NCI-H1105 treated with DMSO at 0.1 percent for 48 hours (cell line): ENCODE data around the gene ARHGAP35.
"Not testable (repeated sequence)": the region's sequence is repeated elsewhere in the genome, so short reads cannot be mapped to it uniquely, and the experiment has no call there.

Source experiments
- DNase-seq: peaks from one replicate; lab custom pipeline; 2025; lab: John Stamatoyannopoulos, UW

ARHGAP35 gene

DNA sequence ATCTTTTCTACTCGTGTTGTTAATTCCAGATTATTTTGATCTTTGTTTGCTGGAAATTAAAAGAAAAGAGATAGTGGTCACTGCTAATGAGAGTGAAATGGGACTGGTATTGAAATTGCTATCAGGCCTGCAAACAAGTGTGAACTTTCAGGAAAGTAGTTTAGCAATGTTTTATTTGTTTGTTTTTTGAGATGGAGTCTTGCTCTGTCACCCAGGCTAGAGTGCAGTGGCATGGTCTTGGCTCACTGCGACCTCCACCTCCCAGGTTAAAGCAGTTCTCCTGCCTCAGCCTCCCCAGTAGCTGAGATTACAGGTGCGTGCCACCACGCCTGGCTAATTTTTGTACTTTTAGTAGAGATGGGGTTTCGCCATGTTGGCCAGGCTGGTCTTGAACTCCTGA, 10.4 kb downstream of the ARHGAP35 start:
- not testable (repeated sequence) for DNase-seq

DNA sequence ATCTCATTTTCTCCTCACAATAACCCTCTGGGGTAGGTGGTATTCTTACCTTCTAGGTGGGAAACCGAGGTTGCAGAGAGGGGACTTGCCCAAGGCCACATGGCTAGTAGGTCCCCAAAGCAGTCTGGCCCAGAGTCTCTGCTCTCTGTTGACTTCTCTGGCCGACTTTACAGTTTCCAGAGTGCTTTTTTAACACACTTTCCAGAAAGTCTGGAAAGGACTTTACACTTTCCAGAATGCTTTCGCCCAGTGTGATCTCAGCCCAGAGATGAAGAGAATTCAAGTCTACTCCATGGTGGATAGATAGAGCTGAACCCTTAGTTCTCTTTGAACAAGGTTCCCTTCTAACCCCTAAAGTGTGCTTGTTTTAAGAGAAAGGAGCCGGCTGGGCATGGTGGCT, 12.2 kb downstream of the ARHGAP35 start:
- no peak for DNase-seq

DNA sequence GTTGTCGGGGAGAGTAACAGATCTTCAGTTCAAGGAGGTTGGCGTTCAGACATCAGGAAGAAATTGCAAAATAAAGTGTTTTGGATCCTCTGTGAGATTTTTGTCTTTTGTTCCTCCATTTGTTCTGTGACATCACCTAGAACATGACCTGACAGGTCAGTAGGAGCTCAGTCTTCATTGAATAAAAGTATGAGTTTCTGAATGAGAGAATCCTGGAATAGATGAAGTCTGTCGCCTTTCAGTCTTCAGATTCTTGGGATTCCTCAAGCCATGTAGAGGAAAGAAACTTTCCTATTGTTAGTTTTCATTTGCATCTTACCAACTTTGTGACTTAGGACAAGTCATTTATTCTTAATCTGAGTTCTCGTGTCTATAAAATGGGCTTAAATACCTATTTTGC, 14.4 kb downstream of the ARHGAP35 start:
- no peak for DNase-seq

DNA sequence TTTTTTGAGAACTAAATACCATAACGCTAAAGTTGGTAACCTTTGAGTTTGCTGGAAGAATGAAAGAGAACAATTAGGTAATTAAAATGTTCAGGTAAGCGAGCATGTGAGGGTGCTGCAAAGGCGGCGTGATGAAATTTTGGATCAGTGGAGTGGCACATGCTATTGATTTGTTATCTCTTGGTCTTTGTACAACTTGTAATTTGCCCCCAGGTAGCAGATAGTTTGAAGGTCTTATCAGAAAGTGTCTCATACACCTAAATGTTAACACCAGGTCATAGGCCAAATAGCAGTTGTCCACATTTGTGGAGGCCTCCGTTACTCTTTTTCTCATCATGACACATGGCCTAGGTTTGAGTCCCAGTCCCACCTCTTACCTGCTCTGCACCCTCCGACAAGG, 14.9 kb downstream of the ARHGAP35 start:
- DNase-seq: no peak

DNA sequence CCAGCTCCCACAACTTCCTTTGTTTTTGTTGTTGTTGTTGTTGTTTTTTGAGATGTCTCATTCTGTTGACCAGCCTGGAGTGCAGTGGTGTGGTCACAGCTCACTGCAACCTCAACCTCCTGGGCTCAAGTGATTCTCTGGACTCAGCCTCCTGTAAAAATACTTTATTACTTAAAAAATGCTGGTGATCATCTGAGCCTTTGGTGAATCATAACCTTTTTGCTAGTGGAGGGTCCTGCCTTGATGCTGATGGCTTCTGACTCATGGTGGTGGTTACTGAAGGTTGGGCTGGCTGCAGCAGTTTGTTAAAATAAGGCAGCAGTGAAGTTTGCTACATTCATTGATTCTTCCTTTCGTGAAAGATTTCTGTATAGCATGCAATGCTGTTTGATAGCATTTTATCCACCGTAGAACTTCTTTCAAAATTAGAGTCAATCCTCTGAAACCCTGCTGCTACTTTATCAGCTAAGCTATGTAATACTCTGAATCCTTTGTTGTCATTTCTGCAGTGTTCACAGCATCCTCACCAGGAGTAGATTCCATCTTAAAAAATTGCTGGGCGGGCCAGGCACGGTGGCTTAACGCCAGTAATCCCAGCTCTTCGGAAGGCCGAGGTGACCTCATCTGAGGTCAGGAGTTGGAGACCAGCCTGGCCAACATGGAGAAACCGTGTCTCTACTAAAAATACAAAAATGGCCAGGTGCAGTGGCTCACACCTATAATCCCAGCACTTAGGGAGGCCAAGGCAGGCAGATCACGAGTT, 18.0 kb downstream of the ARHGAP35 start:
- DNase-seq: no peak

DNA sequence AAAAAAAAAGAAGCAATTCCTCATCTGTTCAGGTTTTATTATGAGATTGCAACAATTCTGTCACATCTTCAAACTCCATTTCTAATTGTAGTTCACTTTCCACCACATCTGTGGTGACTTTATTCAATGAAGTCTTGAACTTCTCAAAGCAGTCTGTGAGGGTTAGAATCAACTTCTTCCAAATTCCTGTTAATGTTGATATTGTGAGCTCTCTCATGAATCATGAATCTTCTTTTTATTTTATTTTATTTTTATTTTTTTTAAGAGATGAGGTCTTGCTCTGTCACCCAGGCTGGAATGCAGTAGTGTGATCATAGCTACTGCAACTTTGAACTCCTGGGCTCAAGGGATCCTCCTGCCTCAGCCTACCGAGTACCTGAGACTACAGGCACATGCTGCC, 19.6 kb downstream of the ARHGAP35 start:
- no peak for DNase-seq

DNA sequence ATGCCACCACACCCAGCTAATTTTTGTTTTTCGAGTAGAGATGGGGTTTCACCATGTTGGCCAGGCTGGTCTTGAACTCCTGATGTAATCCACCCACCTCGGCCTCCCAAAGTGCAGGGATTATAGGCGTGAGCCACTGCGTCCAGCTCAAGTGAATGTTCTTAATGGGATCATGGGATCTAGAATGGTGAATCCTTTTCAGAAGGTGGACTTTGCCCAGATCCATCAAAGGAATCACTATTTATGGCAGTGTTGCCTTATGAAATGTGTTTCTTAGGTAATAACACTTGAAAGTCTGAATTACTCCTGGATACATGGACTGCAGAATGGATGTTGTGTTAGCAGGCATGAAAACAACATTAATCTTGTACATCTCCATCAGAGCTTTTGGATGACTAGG, 20.3 kb downstream of the ARHGAP35 start:
- no peak for DNase-seq

DNA sequence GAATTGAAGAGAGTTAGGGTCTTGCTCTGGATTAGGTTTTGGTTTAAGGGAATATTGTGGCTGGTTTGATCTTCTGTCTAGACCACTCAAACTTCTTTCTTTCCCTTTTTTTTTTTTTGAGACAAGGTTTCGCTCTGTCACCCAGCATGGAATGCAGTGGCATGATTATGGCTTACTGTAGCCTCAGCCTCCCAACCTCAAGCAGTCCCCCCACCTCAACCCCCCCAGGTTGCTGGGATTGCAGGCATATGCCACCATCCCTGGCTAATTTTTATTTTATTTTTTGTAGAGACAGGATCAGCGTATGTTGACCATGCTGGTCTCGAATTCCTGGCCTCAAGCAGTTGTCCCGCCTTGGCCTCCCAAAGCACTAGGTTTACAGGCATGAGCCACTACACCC, 21.2 kb downstream of the ARHGAP35 start:
- no peak for DNase-seq

DNA sequence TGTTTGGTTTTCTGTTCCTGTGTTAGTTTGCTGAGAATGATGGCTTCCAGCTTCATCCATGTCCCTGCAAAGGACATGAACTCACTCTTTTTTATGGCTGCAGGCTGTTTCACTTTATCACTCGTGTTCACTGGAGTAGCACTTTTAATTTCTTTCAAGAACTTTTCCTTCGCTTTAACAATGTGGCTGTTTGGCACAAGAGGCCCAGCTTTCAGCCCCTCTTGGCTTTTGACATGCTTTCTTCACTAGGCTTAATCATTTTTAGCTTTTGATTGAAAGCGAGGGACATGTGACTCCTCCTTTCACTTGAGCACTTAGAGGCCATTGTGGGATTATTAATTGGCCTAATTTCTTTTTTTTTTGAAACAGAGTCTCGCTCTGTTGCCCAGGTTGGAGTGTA, 22.0 kb downstream of the ARHGAP35 start:
- not testable (repeated sequence) for DNase-seq

DNA sequence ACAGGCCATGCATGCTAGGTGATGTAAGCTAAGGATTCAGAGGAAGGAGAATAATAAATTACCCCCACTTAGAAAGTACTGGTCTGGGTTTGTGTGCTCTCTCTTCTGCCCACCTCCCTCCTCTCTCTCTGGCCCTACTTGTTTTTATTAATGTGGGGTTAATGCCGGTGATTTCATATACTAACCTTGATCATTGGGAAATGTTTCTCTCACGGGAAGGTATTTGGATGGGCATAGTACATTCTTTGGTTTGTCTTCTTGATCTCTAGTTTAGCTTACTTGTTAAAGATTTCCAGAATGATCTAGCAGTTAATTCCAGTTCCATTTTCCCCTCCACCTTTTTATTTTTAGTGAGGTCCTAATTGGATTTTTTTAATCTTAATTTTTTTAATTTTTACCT, 24.6 kb downstream of the ARHGAP35 start:
- DNase-seq: no peak

DNA sequence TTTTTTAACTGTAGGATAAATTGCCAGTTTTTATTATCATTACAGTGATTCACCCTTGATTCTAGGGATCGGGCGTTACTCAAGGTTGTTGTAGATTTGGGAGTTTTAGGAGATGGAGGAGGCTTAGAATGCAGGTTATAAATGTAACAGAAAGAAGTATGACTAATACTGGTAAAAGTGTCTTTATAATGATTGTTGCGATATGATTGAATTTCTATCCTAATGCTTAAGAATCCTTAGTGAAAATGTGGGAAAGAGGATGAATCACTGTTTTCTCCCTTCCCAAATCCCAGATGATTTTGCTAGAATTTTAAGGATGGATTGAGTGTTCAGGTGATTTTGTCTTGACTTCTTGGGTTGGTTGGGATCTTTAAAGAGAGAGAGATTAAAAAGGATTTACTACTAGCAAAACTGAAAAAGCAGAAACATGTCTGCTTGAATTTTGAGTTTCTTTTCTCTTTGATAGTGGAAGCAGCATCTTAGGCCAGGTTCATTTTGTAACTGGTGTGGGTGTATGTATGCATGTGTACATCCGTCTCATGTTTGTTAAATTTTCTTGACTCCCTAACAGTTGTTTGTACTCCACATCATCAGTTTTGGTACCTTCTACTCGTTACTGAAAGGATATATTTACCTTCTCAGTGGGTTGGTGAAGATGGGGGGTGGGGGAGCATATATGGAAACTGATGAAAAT, 25.9 kb downstream of the ARHGAP35 start:
- no peak for DNase-seq

DNA sequence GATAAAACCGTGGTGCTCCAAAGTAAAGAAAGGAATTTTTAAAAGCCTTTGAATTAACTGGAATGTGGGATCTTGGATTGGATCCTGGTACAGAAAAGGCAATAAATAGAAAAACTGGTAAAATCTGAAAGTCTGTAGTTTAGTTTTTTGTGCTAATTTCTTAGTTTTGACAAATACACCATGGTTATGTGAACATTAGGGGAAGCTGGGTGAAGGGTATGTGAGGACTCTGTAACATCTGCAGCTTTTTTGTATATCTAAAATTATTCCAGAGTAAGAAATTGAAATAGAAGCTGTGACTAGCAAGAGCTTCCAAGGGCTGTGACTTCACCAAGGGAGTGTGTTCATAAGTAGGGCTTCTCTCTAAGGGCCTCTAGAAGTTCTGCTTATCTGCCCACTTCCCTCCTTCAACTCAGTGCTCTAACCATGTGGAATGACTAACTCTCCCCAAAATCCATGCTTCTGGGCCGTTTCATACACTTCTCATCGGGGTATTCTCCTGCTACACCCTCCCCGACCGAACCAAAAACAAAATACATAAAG, 26.5 kb downstream of the ARHGAP35 start:
- DNase-seq: no peak

DNA sequence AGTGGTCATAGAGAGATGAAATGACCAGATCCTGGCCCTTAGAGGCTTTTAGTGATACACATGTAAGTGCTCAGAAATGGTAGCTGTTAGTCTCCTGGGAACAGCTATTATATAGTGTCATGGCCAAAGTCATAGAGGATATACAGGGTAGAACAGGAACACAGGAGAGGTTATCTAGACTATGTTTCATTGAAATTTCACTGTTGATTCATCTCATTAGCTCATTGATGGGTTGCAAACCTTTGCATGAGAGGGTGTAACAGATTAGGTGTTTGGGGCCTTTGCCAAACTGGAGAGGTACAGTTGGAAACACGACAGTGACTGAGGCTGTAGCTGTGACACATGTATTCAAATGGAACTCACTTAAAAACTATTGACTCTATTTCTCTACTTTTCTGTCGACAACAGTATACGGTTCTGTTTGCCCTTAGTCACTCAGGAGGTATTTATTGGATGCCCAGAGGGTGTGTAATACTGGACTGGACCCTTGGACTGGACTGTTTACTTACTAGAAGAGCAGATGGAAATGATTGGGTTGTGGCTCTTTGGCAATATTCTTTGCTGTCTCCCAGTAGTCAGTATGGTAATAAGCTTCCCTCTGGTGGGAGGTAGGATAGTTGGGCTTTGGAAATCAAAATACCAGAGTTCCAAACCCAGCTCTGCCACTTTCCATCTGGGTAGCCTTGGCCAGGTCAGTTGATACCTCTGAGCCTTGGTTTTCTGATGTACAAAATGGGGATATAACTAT, 29.8 kb downstream of the ARHGAP35 start:
- DNase-seq: no peak

DNA sequence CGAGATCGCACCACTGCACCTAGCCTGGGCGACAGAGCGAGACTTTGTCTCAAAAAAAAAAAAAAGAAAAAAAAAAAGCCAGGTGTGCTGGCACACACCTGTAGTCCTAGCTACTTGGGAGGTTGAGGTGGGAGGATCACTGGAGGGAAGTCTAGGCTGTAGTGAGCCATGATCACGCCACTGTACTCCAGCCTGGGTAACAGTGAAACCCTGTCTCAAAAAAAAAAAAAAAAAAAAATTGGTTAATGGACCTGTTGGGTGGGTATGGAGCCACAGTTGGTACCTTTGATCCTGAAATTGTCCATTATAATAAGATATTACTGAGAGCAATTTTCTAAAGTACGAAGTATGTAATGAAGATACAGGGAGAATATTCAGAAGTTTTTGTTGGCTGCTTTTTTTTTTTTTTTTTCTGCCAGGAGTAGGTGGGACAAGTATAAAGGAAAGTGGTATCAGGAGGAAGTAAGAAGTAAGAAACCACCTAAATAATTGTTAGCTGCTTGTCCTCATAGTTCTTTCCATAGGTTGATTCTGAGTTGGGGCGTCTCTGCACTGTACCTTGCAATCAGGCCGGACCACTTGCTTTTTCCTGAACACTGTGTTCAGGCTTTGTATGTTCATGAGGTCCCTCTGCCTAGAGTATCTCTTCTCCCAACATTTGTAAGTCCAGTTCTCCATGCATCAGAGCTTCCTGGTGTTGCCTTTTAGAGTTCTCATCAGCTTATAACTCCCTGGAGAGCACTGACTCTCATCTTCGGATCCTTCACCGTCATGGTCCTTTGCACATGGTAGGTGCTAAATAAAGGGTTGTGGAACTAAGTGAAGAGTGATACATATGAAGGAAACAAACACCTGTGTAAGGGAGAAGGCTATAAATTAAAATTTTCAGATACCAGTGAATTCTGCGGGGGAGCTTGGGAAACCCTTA, 31.7 kb downstream of the ARHGAP35 start:
- no peak for DNase-seq

DNA sequence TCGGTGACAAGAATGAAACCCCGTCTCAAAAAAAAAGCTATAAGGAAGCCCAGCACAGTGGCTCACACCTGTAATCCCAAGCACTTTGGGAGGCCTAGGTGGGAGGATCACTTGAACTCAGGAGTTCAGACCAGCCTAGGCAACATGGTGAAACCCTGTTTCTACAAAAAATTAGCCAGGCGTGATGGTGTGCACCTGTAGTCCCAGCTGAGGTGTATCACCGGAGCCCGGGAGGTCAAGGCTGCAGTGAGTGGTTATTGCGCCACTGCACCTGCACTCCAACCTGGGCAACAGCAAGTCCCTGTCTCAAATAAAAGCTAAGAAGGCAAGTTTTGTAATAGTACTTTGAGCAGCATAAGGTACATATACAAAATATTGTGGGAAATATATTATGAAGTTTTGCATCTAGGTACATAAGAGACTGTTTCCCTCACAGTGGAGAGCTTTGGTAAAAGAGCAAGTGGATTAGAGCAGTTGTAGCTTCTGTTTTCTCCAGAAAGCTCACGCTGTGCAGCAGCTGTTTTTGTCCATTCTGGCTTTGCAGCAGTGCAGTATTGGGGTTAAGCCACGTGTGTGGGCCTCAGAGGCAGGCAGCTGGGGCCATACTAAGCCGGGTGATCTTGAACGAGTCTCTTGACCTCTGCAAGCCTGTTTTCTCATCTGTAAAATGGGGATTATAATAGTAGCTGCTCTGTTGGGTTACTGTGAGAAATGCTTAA, 35.4 kb downstream of the ARHGAP35 start:
- DNase-seq: no peak

DNA sequence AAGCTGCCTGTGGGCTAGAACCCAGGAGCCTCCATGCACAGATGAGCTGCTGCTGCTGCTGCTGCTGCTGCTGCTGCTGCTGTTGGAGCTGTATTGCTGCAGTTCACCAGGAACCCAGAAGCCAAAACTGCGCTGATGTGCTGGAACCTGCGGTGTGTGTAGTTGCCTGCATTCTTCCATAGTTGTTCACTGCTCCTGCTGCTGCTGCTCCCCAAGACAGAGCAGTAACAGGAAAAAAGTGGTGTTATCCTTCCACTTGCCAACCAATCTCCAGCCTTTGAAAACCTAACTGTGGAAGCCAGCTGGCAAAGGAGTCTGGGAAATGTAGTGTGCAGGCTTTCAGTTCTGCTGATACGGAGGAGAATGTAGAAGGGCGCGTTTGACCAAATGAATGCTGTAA, 37.9 kb downstream of the ARHGAP35 start:
- no peak for DNase-seq

DNA sequence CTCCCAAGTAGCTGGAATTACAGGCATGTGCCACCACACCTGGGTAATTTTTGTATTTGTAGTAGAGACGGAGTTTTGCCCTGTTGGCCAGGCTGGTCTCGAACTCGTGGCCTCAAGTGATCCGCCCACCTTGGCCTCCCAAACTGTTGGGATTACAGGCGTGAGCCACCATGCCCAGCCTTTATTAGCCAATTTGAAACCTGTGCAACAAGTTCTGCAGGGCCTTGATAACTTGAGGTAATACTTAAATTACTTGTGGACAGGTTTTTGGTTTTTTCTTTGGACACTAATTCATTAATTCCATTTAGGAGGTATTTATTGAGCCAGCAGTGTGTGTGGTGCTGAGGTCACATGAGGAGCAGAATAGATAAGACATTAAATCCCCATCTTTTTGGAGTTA, 39.5 kb downstream of the ARHGAP35 start:
- no peak for DNase-seq

DNA sequence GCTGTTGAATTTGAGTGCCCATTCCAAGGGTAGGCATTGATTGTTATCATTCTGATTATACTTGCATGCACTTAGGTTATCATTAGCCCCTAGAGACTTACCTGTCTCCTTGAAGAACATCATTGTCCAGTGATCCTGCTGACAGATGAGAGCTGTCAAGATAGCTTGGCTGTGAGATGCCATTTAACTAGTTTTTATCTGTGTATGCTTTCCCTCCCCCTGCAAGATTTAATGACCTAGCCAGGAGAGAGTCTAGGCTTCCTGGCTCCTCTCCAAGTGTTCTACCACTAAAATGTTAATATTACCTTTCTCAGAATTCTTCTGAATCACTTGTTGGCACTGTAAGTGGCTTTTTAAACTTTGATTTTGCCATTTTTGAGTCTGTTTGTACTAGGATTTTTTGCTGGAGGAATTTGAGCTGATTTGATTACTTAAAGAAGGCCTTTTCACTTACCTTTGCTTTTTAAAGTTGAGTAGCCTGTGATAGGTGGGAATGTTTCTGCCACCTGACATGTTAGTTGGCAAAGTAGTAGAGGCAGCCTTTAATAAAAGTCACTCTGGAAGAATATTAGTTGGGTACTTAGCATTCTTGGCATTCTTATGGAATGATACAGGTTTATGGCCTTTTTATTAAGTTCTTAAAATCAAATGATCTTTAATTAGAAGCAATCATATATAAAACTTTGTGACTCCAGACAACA, 41.1 kb downstream of the ARHGAP35 start:
- DNase-seq: no peak

DNA sequence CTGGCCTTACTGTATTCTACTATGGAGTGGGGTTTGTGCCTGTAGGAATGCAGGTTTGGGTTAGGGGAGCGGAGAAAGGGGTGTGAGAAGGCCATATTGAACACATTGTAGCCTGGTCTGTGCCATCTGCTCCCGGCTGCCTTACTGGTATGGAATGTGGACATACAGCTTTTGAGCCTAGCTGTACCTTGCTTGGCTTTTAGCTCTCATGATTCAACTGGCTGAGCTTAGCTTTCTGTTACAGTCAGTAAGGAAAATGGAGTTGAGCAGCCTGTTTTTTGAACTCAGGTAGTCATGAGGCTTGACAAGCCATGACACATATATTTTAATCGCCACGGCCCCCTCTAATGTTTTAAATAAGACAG, 41.6 kb downstream of the ARHGAP35 start:
- DNase-seq: no peak

DNA sequence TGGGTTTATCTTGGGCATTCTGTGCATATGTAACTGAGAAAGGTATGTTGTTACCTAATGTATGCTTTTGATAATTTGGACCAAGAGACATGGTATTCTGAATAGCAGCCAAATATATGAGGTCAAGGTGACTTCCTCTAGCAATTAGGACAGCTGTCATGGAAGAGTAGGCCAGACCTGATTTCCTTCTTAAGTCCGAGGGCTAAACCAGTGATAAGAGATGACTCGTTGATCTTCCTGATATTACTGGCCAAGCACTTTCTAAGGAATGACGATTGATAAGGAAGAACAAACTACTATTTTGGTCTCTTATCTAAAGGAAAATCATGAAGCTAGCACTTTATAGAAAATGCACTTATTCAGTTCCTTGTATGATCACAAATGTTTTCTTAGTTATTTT, 42.7 kb downstream of the ARHGAP35 start:
- no peak for DNase-seq
